ENCODE data around the gene HS3ST4. TPM values are rescaled to one million over a fixed set of nuclear protein-coding genes. Genes with fewer than 3 reads are reported as not detected.
"Not testable (repeated sequence)": the region's sequence is repeated elsewhere in the genome, so short reads cannot be mapped to it uniquely, and the experiment has no call there.

HS3ST4 gene
- total and polyA plus RNA-seq, 4 donors, result 4.2 to 18.3 (median 12.6) TPM

DNA sequence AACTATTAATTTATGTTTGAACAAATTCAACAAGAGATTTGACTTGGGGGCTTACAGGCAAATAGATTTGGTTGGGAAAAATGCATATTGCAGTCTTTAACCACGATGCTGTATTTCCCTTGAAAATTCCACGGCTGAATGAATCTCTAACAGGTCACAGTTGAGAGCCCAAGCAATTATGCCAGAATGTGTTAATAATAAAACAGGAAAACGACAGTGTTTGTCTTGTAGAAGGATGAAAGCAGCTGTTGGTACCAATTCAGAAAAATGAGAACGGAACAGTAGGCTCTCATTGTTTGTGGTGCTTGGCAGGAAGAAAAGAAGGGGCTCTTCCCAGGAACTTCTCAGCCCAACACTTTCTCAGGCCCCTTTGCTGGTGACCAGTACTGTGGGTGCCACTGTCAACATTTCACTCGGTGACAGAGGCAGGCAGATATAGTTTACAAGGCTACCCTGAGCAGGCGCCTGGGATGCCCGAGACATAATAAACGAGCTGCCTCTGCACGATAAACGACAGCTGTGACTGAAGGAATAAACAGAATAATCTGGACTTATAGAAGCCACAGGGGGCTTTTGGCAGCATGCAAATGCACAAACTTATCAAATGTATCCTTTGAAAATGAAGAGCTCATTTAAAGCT is 387.1 kb downstream of the HS3ST4 start:
- Histone ChIP-seq H3K27me3 (ENCODE audit: control insufficient read depth, insufficient read depth, low read length) (no peaks in the 10 kb centered on the region), H3K4me1 (ENCODE audit: control insufficient read depth, insufficient read depth, low read length) (peaks cover 6% of the 10 kb centered on the region), H3K4me3 (ENCODE audit: low read depth, low read length) (no peak overlapping the region), H3K36me3 (ENCODE audit: control insufficient read depth, insufficient read depth, low read length) (no peaks in the 10 kb centered on the region), H3K9me3 (ENCODE audit: control insufficient read depth, insufficient read depth, low read length) (no peaks in the 10 kb centered on the region), H3K27ac (ENCODE audit: low read depth, low read length) (no peak overlapping the region)
- peak in 2 of 6 donors; percentile 41 to 82 for DNase-seq (ENCODE audit: low read depth in 4 of 6, low spot score in 6 of 6)
- 9% methylated on average over 10 of the region's 10 CpGs for WGBS (ENCODE audit: insufficient coverage)

GRCh38 chr16:26087091-26087490 is 395.3 kb downstream of the HS3ST4 start:
- H3K9me3 ChIP-seq (ENCODE audit: control insufficient read depth, insufficient read depth, low read length), result no peaks in the 10 kb centered on the region
- H3K27ac ChIP-seq (ENCODE audit: low read depth, low read length), result no peak overlapping the region
- DNase-seq (ENCODE audit: low read depth in 4 of 6, low spot score in 6 of 6), result no peak
- no peak overlapping the region for H3K4me3 ChIP-seq (ENCODE audit: low read depth, low read length)
- H3K36me3 ChIP-seq (ENCODE audit: control insufficient read depth, insufficient read depth, low read length), result no peaks in the 10 kb centered on the region
- H3K4me1 ChIP-seq (ENCODE audit: control insufficient read depth, insufficient read depth, low read length), result no peaks in the 10 kb centered on the region
- 73% methylated on average over 2 of the region's 2 CpGs for WGBS (ENCODE audit: insufficient coverage)
- no peaks in the 10 kb centered on the region for H3K27me3 ChIP-seq (ENCODE audit: control insufficient read depth, insufficient read depth, low read length)

DNA sequence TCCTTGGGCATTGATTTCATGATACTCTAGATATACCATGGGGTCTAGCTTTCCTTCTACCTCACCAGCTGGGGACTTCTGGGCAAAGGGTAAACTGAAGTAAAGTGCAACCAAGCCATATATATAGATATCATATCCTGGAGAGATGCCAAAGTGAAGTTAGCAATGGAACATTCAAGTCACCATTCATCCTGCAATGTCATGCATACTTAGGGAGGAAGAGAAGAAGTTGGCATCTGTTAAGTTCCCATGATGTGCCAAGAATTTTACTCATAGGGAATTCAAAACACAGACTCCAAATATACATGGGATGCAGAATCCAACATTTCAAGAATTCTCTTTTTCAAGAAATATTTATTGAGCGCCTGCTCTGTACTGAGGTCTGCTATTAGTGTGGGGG is 399.8 kb downstream of the HS3ST4 start:
- DNase-seq (ENCODE audit: low read depth in 4 of 6, low spot score in 6 of 6), result peak in 1 of 6 donors; percentile 60

GRCh38 chr16:26098206-26098605 is 406.4 kb downstream of the HS3ST4 start:
- H3K36me3 ChIP-seq (ENCODE audit: control insufficient read depth, insufficient read depth, low read length); H3K27ac ChIP-seq (ENCODE audit: low read depth, low read length); DNase-seq (ENCODE audit: low read depth in 4 of 6, low spot score in 6 of 6); H3K4me1 ChIP-seq (ENCODE audit: control insufficient read depth, insufficient read depth, low read length); H3K4me3 ChIP-seq (ENCODE audit: low read depth, low read length); H3K27me3 ChIP-seq (ENCODE audit: control insufficient read depth, insufficient read depth, low read length); H3K9me3 ChIP-seq (ENCODE audit: control insufficient read depth, insufficient read depth, low read length): not testable (repeated sequence)
- 80% methylated on average over 1 of the region's 3 CpGs for WGBS (ENCODE audit: insufficient coverage)

More for the DNA sequence above, 399.8 kb downstream of the HS3ST4 start:
- Histone ChIP-seq H3K27me3 (ENCODE audit: control insufficient read depth, insufficient read depth, low read length) (no peaks in the 10 kb centered on the region), H3K9me3 (ENCODE audit: control insufficient read depth, insufficient read depth, low read length) (no peaks in the 10 kb centered on the region), H3K36me3 (ENCODE audit: control insufficient read depth, insufficient read depth, low read length) (no peaks in the 10 kb centered on the region), H3K27ac (ENCODE audit: low read depth, low read length) (no peak overlapping the region), H3K4me1 (ENCODE audit: control insufficient read depth, insufficient read depth, low read length) (no peaks in the 10 kb centered on the region), H3K4me3 (ENCODE audit: low read depth, low read length) (no peak overlapping the region)
- no CpG with 5 or more reads among the region's 1 CpG for WGBS (ENCODE audit: insufficient coverage)

GRCh38 chr16:26102369-26102768 is 410.6 kb downstream of the HS3ST4 start:
- Histone ChIP-seq H3K27me3 (ENCODE audit: control insufficient read depth, insufficient read depth, low read length) (no peaks in the 10 kb centered on the region), H3K4me3 (ENCODE audit: low read depth, low read length) (no peak overlapping the region), H3K4me1 (ENCODE audit: control insufficient read depth, insufficient read depth, low read length) (no peaks in the 10 kb centered on the region), H3K36me3 (ENCODE audit: control insufficient read depth, insufficient read depth, low read length) (no peaks in the 10 kb centered on the region), H3K27ac (ENCODE audit: low read depth, low read length) (no peak overlapping the region), H3K9me3 (ENCODE audit: control insufficient read depth, insufficient read depth, low read length) (no peaks in the 10 kb centered on the region)
- DNase-seq (ENCODE audit: low read depth in 4 of 6, low spot score in 6 of 6), result peak in 1 of 6 donors; percentile 37
- 34% methylated on average over 2 of the region's 6 CpGs for WGBS (ENCODE audit: insufficient coverage)

GRCh38 chr16:26108836-26109505 is 417.2 kb downstream of the HS3ST4 start:
- DNase-seq (ENCODE audit: low read depth in 4 of 6, low spot score in 6 of 6), result peak in 1 of 6 donors; percentile 73
- H3K27me3 ChIP-seq (ENCODE audit: control insufficient read depth, insufficient read depth, low read length), result no peaks in the 10 kb centered on the region
- 56% methylated on average over 2 of the region's 13 CpGs for WGBS (ENCODE audit: insufficient coverage)

DNA sequence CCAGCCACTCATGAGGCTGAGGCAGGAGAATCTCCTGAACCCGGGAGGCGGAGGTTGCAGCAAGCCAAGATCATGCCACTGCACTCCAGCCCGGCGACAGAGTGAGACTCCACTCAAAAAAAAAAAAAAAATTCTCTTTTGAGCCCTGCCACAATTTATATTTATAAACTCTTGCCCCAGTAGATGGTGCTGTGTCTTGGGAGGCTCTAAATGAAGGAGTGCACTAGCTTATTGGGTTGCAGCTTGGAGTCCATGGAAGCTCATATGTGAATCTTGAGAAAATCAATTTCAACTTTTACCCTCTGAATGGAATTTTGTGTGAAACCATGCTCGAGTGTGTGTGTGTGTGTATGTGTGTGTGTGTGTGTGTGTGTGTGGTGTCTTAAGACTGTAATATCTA is 420.1 kb downstream of the HS3ST4 start:
- no peak for DNase-seq (ENCODE audit: low read depth in 4 of 6, low spot score in 6 of 6)
- WGBS (ENCODE audit: insufficient coverage), result no CpG with 5 or more reads among the region's 5 CpGs
- H3K36me3 ChIP-seq (ENCODE audit: control insufficient read depth, insufficient read depth, low read length), result no peaks in the 10 kb centered on the region

More at GRCh38 chr16:26108836-26109505, 417.2 kb downstream of the HS3ST4 start:
- Histone ChIP-seq H3K9me3 (ENCODE audit: control insufficient read depth, insufficient read depth, low read length) (no peaks in the 10 kb centered on the region), H3K4me3 (ENCODE audit: low read depth, low read length) (no peak overlapping the region), H3K36me3 (ENCODE audit: control insufficient read depth, insufficient read depth, low read length) (no peaks in the 10 kb centered on the region), H3K27ac (ENCODE audit: low read depth, low read length) (no peak overlapping the region), H3K4me1 (ENCODE audit: control insufficient read depth, insufficient read depth, low read length) (no peaks in the 10 kb centered on the region)

GRCh38 chr16:26118575-26118974 is 426.8 kb downstream of the HS3ST4 start:
- peak in 1 of 6 donors; percentile 36 for DNase-seq (ENCODE audit: low read depth in 4 of 6, low spot score in 6 of 6)
- Histone ChIP-seq H3K9me3 (ENCODE audit: control insufficient read depth, insufficient read depth, low read length) (no peaks in the 10 kb centered on the region), H3K27ac (ENCODE audit: low read depth, low read length) (no peak overlapping the region), H3K36me3 (ENCODE audit: control insufficient read depth, insufficient read depth, low read length) (no peaks in the 10 kb centered on the region), H3K4me1 (ENCODE audit: control insufficient read depth, insufficient read depth, low read length) (no peaks in the 10 kb centered on the region), H3K27me3 (ENCODE audit: control insufficient read depth, insufficient read depth, low read length) (no peaks in the 10 kb centered on the region), H3K4me3 (ENCODE audit: low read depth, low read length) (no peak overlapping the region)
- WGBS (ENCODE audit: insufficient coverage), result 29% methylated on average over 1 of the region's 3 CpGs

More for the DNA sequence above, 420.1 kb downstream of the HS3ST4 start:
- Histone ChIP-seq H3K4me1 (ENCODE audit: control insufficient read depth, insufficient read depth, low read length) (no peaks in the 10 kb centered on the region), H3K27me3 (ENCODE audit: control insufficient read depth, insufficient read depth, low read length) (no peaks in the 10 kb centered on the region), H3K4me3 (ENCODE audit: low read depth, low read length) (no peak overlapping the region), H3K27ac (ENCODE audit: low read depth, low read length) (no peak overlapping the region), H3K9me3 (ENCODE audit: control insufficient read depth, insufficient read depth, low read length) (no peaks in the 10 kb centered on the region)

DNA sequence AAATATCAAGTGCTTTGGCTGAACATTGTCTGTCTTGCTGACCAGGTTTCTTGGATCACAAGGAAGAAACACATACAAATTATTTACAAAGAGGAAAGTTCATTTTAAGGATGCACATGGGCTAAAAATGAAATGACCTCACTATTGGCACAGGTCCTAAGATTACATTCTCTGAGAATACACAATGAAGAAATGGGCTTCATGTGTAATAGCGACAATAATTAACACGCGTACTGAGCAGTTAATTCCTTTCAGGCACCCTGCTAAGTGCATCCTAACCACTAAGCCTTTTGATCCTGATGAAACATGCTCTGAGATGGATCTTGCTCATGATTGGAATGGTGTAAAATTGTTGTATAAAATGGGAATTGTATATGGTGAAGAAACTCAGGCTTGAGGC is 429.0 kb downstream of the HS3ST4 start:
- Histone ChIP-seq H3K4me1 (ENCODE audit: control insufficient read depth, insufficient read depth, low read length) (no peaks in the 10 kb centered on the region), H3K36me3 (ENCODE audit: control insufficient read depth, insufficient read depth, low read length) (no peaks in the 10 kb centered on the region), H3K4me3 (ENCODE audit: low read depth, low read length) (no peak overlapping the region), H3K27ac (ENCODE audit: low read depth, low read length) (no peak overlapping the region), H3K27me3 (ENCODE audit: control insufficient read depth, insufficient read depth, low read length) (no peaks in the 10 kb centered on the region), H3K9me3 (ENCODE audit: control insufficient read depth, insufficient read depth, low read length) (no peaks in the 10 kb centered on the region)
- WGBS (ENCODE audit: insufficient coverage), result no CpG with 5 or more reads among the region's 3 CpGs
- peak in 1 of 6 donors; percentile 52 for DNase-seq (ENCODE audit: low read depth in 4 of 6, low spot score in 6 of 6)

DNA sequence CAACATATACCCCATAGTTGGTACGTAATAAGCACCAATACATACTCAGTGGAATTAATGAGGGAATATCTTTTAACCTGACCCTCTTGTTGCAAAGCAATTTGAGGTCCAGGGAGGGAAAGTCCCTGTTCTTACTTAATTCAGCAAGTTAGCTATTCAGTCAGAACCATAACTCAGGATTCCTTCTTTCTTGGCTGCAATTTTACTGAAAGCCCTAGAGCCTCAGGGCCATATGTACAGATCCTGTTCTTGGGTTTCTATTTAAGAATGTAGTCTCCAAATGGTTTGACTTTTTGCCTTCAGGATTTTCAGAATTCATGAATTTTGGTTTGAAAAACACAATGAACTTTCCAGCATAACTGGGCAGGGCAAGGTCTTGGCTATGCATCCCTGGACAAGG is 436.5 kb downstream of the HS3ST4 start:
- peaks cover 15% of the 10 kb centered on the region for H3K27me3 ChIP-seq (ENCODE audit: control insufficient read depth, insufficient read depth, low read length)
- H3K9me3 ChIP-seq (ENCODE audit: control insufficient read depth, insufficient read depth, low read length), result no peaks in the 10 kb centered on the region
- H3K36me3 ChIP-seq (ENCODE audit: control insufficient read depth, insufficient read depth, low read length), result no peaks in the 10 kb centered on the region
- no peak for DNase-seq (ENCODE audit: low read depth in 4 of 6, low spot score in 6 of 6)
- H3K27ac ChIP-seq (ENCODE audit: low read depth, low read length), result no peak overlapping the region
- no peak overlapping the region for H3K4me3 ChIP-seq (ENCODE audit: low read depth, low read length)
- WGBS (ENCODE audit: insufficient coverage), result no CpG with 5 or more reads among the region's 1 CpG
- no peaks in the 10 kb centered on the region for H3K4me1 ChIP-seq (ENCODE audit: control insufficient read depth, insufficient read depth, low read length)

All from spinal cord (tissue), 10 donors.